ENCODE measurements around the gene ROR1. TPM values are rescaled to one million over a fixed set of nuclear protein-coding genes. Genes with fewer than 3 reads are reported as not detected.

Gene ROR1
- total RNA-seq, 1 experiment from 2014 or later: not detected

GRCh38 chr1:64126581-64126980, 352.8 kb downstream of the ROR1 start:
- in situ Hi-C loops (cut with HindIII; ENCODE audit: low sequenced_read_pairs): no loop called here
- DNase-seq (ENCODE audit: low spot score): no peak

- in situ Hi-C loops (cut with HindIII; ENCODE audit: low sequenced_read_pairs): no loop called here
- DNase-seq (ENCODE audit: low spot score): no peak
These were observed 353.5 kb downstream of the ROR1 start for GRCh38 chr1:64127297-64127696.

- DNase-seq (ENCODE audit: low spot score): no peak
- in situ Hi-C loops (cut with HindIII; ENCODE audit: low sequenced_read_pairs): no loop called here
These were observed 355.9 kb downstream of the ROR1 start for GRCh38 chr1:64129701-64130100.

GRCh38 chr1:64131155-64131554, 357.3 kb downstream of the ROR1 start:
- in situ Hi-C loops (cut with HindIII; ENCODE audit: low sequenced_read_pairs): no loop called here
- no peak for DNase-seq (ENCODE audit: low spot score)

GRCh38 chr1:64133036-64133435, 359.2 kb downstream of the ROR1 start:
- in situ Hi-C loops (cut with HindIII; ENCODE audit: low sequenced_read_pairs): no loop called here
- DNase-seq (ENCODE audit: low spot score): no peak

GRCh38 chr1:64135462-64136223, 361.8 kb downstream of the ROR1 start:
- in situ Hi-C loops (cut with HindIII; ENCODE audit: low sequenced_read_pairs): no loop called here
- no peak for DNase-seq (ENCODE audit: low spot score)

- DNase-seq (ENCODE audit: low spot score): no peak
- in situ Hi-C loops (cut with HindIII; ENCODE audit: low sequenced_read_pairs): no loop called here
These were observed 362.5 kb downstream of the ROR1 start for GRCh38 chr1:64136296-64136695.

GRCh38 chr1:64136752-64137411, 363.1 kb downstream of the ROR1 start:
- in situ Hi-C loops (cut with HindIII; ENCODE audit: low sequenced_read_pairs): no loop called here
- DNase-seq (ENCODE audit: low spot score): peak; percentile 84

- in situ Hi-C loops (cut with HindIII; ENCODE audit: low sequenced_read_pairs): no loop called here
- DNase-seq (ENCODE audit: low spot score): no peak
These were observed 363.6 kb downstream of the ROR1 start for GRCh38 chr1:64137412-64137803.

GRCh38 chr1:64139877-64140276, 366.1 kb downstream of the ROR1 start:
- in situ Hi-C loops (cut with HindIII; ENCODE audit: low sequenced_read_pairs): no loop called here
- DNase-seq (ENCODE audit: low spot score): no peak

- in situ Hi-C loops (cut with HindIII; ENCODE audit: low sequenced_read_pairs): no loop called here
- no peak for DNase-seq (ENCODE audit: low spot score)
These were observed 366.8 kb downstream of the ROR1 start for GRCh38 chr1:64140596-64140995.

- no peak for DNase-seq (ENCODE audit: low spot score)
- in situ Hi-C loops (cut with HindIII; ENCODE audit: low sequenced_read_pairs): no loop called here
These were observed 373.4 kb downstream of the ROR1 start for GRCh38 chr1:64147045-64147724.

GRCh38 chr1:64147759-64148158, 373.9 kb downstream of the ROR1 start:
- in situ Hi-C loops (cut with HindIII; ENCODE audit: low sequenced_read_pairs): no loop called here
- no peak for DNase-seq (ENCODE audit: low spot score)

- in situ Hi-C loops (cut with HindIII; ENCODE audit: low sequenced_read_pairs): no loop called here
- no peak for DNase-seq (ENCODE audit: low spot score)
These were observed 376.4 kb downstream of the ROR1 start for GRCh38 chr1:64150266-64150665.

GRCh38 chr1:64150729-64151230, 377.0 kb downstream of the ROR1 start:
- DNase-seq (ENCODE audit: low spot score): no peak
- in situ Hi-C loops (cut with HindIII; ENCODE audit: low sequenced_read_pairs): no loop called here

- DNase-seq (ENCODE audit: low spot score): no peak
- in situ Hi-C loops (cut with HindIII; ENCODE audit: low sequenced_read_pairs): no loop called here
These were observed 381.5 kb downstream of the ROR1 start for GRCh38 chr1:64155278-64155677.

- no peak for DNase-seq (ENCODE audit: low spot score)
- in situ Hi-C loops (cut with HindIII; ENCODE audit: low sequenced_read_pairs): no loop called here
These were observed 387.6 kb downstream of the ROR1 start for GRCh38 chr1:64161357-64161941.

- in situ Hi-C loops (cut with HindIII; ENCODE audit: low sequenced_read_pairs): no loop called here
- no peak for DNase-seq (ENCODE audit: low spot score)
These were observed 388.3 kb downstream of the ROR1 start for GRCh38 chr1:64162151-64162550.

- in situ Hi-C loops (cut with HindIII; ENCODE audit: low sequenced_read_pairs): no loop called here
These were observed 389.0 kb downstream of the ROR1 start for GRCh38 chr1:64162804-64163203.

GRCh38 chr1:64163431-64163830, 389.6 kb downstream of the ROR1 start:
- in situ Hi-C loops (cut with HindIII; ENCODE audit: low sequenced_read_pairs): no loop called here
- DNase-seq (ENCODE audit: low spot score): no peak

More at GRCh38 chr1:64162804-64163203, 389.0 kb downstream of the ROR1 start:
- no peak for DNase-seq (ENCODE audit: low spot score)
